GM19240 (cell line): ENCODE data around the gene TAF9B.
"Not testable (repeated sequence)": the region's sequence is repeated elsewhere in the genome, so short reads cannot be mapped to it uniquely, and the experiment has no call there.

Experiments
- DNase-seq: peaks from one replicate; pipeline ENCODE4 v3.0.0; 2011; ENCODE audit warnings: low spot score; ENCODE audit not compliant: insufficient read length

The TAF9B gene, protein sequence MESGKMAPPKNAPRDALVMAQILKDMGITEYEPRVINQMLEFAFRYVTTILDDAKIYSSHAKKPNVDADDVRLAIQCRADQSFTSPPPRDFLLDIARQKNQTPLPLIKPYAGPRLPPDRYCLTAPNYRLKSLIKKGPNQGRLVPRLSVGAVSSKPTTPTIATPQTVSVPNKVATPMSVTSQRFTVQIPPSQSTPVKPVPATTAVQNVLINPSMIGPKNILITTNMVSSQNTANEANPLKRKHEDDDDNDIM

DNA sequence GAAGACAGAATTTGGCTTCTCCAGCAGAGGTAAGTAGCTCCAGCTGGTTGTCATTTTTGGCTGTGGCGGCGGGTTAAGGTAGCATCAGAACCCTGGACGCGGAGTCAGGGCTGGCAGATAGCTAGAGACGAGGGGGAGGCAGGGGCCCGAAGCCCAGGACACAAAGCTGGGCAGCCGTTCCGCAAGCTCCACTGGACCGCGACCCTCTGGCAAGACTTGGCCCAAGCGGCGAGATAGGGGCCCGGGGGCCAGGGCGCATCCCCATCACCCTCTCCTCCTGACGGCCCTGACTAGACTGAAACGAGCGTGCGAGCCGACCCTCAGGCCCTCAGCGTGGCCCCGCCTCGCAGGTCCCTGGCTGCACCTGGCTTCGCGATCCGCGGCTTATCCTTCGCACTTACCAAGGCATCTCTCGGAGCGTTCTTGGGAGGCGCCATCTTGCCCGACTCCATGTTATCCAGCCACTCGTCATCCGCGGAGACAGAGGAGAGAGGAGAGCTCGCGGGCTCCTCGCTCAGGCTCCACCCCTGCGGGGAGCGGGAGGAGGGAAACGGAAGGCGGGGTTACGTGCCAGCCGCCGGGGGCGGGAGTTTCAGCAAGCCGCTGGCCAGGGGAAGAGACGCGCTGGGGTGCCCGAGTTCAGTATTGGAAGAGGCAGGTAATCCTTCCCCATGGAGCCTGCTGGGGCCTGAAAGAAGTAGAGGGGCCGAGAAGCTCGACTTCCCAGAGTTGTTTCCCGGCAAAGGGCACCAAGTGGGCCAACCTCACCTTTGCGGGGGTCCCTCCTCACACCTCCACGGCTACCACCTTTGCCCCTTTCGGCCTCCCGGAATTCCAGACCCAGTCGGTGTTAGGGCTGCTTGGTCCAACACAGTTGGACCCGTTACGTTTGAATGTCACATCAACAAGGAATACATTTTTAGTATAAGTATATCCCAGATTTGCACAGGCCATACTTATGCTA lies at the start of gene TAF9B:
TSS of gene TAF9B (minus strand) at position 491 of the 964 bp plus-strand sequence. CDS start at position 452, 39 bp downstream.
- DNase-seq = peak; percentile 53

DNA sequence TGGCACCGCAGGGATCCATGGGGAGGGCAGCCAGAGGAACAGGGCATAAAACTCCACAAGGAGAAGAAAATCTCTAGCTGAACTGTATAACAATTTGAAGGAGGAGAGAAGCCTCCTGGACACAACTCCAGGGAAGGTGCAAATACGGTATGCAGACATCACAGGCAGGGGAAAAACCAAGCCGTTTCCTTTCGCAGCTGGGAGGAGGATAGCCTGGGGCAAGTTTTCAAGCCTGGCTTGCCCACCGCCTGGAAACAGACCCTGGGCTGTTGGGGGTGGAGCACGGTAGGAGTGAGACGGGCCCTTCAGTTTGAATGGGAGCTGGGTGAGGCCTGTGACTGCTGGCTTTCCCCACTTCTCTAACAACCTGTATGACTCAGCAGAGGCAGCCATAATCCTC lies 43.4 kb upstream of the TAF9B start:
- no peak for DNase-seq

DNA sequence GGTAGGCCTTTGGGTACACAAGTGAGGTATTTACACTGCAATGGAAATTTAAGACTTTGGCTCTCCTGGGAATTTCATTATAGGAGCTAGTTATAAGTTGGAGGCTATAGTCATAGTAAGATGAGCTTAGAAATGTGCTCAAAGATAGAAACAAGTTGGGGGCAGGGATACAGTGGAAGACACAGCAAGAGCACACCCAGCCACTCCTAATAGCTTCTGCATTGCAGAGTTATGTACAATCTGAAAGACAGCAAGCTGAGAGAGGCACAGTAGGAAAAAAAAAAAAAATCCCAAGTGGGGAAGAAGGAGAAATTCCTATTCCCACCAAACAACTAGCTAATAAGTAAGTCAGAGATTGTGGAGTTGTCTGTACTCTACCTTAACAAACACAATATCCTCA lies 41.9 kb upstream of the TAF9B start:
- DNase-seq = no peak

DNA sequence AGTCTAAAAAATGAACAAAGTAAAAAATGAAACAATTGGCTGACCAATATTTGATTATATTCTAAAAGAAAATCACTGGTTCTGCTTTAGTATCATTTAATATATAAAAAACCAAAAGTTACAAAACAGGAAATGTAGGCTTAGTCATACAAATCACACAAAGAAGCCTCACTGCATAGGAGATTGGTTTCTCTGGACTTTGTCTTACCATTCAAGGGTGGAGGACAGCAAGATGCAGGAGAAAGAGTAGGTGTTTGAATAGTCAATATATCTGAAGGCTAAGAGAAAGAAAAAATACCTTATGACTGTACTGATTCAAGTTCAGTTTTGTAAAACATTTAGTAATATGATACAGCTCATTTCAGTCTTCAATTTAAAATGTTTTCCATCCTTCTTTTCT lies 28.6 kb upstream of the TAF9B start:
- no peak for DNase-seq

DNA sequence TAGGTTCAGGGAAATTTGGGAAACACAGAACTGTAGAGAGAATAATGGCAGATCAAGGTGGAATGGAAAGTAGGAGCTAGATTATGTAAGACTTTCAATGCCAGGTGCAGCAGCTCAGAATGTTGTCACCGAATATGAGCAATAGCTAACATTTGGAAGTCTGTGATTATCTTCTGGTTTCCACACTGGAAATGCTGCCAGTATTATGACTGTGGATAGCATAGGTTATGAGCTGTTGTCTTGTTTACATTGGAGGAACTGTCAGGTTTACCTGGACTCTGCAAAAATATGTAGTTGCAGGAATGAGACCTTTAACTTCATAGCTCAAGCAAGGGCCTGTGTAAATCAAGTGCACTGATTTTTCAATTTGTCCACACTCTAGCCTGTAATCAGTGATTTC lies 26.0 kb upstream of the TAF9B start:
- DNase-seq = no peak

DNA sequence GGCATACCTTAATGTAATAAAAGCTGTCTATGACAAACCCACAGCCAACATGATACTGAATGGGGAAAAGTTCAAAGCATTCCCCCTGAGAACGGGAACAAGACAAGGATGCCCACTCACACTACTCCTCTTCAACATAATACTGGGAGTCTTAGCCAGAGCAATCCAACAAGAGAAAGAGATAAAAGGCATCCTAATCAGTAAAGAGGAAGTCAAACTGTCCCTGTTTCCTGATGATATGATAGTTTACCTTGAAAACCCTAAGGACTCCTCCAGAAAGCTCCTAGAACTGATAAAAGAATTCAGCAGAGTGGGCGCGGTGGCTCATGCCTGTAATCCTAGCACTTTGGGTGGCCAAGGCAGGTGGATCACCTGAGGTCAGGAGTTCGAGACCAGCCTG lies 23.7 kb upstream of the TAF9B start:
- not testable (repeated sequence) for DNase-seq

DNA sequence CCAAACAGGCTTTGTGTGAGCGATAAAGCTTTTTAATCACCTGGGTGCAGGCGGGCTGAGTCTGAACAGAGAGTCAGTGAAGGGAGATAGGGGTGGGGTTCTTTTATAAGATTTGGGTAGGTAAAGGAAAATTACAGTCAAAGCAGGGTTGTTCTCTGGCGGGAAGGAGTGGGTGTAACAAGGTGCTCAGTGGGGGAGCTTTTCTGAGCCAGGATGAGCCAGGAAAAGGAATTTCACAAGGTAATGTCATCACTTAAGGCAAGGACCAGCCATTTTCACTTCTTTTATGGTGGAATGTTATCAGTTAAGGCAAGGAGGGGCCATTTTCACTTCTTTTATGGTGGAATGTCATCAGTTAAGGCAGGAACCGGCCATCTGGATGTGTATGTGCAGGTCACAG lies 21.3 kb upstream of the TAF9B start:
- not testable (repeated sequence) for DNase-seq

DNA sequence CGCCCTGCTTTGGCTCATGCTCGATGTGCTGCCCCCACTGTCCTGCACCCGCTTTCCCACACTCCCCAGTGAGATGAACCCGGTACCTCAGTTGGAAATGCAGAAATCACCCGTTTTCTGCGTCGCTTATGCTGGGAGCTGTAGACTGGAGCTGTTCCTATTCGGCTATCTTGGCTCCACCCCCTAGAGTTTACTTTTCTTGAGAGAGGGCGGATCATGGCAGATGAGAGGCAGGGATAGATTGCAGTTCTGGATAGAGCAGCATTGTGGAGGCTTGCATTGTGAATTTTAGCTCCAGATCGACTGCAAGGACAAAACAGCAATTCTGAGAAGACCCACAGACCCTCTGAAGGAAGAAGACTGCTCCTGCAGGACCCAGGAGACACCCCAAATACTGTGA lies 18.4 kb upstream of the TAF9B start:
- DNase-seq = not testable (repeated sequence)

DNA sequence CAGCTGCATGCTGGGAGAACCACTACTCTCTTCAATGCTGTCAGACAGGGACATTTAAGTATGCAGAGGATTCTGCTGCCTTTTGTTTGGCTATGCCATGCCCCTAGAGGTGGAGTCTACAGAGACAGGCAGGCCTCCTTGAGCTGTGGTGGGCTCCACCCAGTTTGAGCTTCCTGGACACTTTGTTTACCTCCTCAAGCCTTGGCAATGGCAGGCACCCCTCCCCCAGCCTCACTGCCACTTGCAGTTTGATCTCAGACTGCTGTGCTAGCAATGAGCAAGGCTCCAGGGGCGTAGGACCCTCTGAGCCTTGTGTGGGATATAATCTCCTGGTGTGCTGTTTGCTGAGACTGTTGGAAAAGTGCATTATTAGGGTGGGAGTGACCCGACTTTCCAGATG lies 17.9 kb upstream of the TAF9B start:
- DNase-seq = not testable (repeated sequence)

DNA sequence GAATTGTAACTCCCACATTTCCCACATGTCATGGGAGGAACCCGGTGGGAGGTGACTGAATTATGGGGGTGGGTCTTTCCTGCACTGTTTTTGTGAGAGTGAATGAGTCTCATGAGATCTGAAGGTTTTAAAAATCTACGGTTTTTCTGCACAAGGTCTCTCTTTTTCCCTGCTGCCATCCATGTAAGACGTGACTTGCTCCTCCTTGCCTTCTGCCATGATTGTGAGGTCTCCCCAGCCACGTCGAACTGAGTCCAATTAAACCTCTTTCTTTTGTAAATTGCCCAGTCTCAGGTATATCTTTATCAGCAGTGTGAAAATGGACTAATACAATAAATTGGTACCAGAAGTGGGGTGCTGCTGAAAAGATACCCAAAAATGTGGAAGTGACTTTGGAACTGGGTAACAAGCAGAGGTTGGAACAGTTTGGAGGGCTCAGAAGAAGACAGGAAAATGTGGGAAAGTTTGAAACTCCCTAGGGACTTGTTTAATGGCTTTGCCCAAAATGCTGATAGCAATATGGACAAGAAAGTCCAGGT lies 7.6 kb upstream of the TAF9B start:
- not testable (repeated sequence) for DNase-seq

DNA sequence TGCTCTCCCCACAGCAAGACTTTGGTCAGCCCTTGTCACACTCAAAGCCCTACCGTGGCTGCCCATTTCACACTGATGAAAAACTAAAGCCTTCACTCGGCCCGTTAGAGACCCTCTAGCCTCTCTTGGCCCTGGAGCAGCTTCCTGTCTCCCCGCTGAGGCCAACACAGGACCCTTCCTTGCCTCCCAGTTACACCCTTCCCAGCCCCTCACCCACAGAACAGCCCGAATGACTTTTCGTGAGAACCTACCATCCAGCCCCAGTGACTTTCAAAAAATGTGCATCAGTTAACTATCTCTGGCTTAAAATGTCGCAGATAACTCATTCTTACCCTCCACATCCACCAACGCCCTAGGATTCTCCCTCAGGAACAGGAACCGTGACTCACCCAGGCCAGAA lies 756 bp upstream of the TAF9B start:
- DNase-seq = no peak

DNA sequence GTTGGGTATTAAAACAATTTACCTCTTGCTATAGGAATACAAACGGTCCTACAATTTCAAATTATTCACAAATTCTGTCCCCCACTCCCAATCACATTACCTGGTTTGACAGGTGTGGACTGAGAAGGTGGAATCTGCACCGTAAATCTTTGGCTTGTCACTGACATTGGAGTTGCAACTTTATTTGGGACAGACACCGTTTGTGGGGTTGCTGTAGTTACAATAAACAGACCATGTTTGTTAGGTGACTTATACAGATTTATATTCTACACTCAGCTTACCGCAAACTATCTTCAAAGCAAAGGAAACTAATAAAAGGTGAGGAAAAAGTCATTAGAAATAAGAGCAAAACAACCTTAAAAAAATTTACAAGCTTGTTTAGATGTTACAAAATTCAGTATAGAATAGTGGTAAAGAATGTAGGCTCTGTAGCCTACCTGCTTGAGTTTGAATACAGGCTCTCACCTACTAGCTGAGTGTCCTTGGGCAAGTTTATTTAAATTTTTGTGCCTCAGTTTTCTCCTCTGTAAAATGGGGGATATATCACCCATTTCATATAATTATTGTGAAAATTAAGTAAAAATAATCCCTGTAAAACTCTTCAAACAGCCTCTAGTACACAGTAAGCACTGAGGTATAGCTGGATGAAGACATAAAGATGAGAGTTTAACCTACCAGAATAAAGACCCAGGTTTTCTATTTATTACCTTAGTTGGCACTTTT lies 6.1 kb downstream of the TAF9B start:
- DNase-seq = no peak

DNA sequence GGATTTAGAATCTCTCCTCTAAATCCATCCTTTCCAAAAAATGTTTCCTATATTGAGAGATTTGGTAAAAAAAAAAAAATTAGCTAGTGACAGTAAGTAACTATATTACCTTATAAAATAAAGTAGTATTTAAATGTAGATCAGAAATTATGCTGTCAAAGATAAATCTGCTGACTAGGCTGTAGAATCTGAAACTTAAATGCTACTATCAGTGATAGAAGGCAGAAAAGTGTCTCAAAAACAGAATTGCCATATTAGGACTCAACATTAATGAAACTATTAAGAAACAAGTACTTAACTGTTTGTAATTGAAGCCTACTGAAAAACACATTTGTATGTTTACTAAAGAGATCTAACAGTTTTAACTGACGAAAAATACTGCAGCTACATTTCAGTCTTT lies 8.3 kb downstream of the TAF9B start:
- no peak for DNase-seq

DNA sequence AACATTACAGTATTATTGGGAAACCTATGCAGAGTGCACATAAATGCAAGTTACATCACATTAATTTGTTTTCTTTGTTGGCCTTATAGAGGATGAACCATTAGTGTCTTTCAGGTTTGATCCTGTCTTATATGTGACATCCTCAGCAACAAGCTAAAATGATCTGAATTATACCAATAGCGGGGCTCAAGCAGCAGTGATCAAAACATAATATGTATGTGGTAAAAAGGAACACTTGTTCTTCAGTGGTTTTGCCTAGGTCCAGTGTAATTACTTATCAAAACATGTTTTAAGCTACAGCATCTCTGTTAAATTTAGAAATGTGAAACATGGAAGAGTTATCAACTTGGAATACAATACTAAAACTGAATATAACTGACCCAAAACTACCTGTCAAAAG lies 9.1 kb downstream of the TAF9B start:
- no peak for DNase-seq

DNA sequence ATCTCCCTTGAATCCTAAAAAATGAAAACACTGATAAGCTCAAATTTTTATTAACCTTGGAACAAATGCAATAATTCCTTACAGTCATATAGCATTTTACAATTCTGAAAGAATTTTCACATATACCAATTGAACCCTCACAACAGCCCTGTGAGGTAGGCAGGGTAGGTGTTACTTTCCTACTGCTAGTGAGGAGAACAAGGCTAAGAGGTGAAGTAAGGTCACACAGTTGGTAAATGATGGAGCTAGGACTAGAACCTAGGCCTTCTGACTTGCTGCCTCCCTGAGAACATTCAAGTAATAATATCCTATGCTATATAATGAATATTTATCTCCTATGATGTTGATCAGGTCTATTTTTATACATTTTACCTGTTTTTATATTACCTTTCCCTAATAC lies 9.7 kb downstream of the TAF9B start:
- DNase-seq = no peak

DNA sequence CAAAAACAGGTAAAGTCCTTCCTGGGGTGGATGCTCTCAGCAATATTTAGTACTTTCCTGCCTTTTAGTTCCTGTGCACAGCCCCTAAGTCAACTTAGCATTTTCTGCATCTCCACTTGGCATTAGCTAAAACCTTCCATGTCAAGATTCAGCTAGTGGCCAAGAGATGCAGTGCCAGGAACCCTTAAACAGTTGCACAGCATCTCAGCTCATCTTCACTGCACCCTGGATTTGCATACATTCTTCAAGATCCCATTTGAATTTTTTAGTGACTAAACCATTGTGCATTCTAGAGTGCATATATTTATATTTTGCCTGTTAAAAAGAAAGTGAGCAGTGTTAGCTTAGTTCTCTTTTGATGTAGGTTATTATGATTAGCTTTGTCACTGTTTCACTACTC lies 13.7 kb downstream of the TAF9B start:
- DNase-seq = not testable (repeated sequence)

DNA sequence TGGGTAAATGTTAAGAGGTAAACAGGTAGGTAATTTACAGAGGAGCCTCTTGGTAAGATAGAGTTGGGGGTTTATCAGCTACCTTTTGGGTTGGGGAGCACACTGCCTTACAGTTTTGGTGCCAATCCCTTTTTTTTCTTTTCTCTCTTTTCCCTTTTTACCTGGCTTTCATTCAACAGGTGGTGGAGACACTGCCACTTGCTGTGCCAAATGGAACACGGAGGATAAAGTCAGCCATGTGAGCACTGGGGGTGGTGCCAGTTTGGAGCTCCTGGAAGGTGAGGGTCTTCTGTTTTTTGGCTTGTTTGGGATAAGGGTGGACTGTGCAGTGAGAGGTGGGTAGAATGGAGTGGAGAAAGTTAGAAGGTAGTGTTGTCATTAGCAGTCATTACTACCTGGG lies 14.3 kb downstream of the TAF9B start:
- no peak for DNase-seq

DNA sequence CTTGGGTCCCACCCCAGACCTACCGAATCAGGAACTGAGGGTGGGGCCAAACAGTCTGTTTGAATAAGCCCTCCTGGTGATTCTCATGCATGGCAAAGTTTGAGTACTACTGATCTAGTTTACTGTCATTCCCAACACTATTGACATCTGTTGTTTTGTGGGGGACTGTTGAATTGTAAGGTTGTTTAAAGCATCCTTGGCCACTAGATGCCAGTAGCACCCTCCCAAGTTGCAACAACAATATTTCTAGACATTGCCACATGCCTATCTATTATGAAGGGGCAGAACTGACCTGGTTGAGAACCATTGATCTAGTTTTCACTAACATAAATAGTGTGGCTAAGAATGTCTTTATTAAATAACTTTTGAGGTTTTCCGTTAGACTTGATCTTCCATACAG lies 15.1 kb downstream of the TAF9B start:
- no peak for DNase-seq

DNA sequence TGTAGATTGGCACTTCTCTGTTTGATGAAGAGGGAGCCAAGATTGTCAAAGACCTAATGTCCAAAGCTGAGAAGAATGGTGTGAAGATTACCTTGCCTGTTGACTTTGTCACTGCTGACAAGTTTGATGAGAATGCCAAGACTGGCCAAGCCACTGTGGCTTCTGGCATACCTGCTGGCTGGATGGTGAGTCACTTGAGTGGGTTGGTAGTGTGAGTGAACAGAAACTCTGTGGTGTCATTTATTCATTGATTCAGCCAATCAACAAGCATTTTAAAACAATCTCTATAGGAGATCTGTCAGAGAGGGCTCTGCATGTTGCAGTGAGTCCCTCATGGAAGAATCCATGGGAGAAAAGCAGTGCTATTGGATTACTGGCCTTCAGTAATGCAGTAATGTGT lies 16.3 kb downstream of the TAF9B start:
- no peak for DNase-seq

DNA sequence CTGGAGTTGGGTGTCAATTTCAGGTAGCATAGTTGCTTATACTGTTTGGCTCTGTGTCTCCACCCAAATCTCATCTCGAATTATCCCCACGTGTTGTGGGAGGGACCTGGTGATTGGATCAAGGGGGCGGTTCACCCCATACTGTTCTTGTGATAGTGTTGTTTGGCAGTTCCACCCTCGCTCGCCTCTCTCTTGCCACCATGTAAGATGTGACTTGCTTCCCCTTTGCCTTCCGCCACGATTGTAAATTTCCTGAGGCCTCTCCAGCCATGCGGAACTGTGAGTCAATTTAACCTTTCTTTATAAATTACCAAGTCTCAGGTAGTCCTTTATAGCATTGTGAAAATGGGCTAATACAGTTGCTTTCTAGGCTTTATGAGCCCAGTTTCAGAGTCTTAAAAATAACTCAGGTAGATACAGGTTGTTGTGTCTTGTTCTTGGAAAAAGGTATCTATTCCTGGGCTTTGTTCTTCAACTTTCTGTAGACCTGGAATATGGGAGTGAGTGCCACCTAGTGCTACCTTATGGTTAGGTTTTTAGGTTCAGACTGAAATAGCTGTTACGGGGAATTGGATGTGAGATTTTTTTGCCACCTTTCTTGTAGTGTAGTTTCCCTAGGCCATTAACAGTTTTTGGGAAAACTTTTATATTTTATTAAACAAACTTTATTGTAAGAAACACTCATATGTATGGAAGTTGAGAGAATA lies 19.8 kb downstream of the TAF9B start:
- no peak for DNase-seq

DNA sequence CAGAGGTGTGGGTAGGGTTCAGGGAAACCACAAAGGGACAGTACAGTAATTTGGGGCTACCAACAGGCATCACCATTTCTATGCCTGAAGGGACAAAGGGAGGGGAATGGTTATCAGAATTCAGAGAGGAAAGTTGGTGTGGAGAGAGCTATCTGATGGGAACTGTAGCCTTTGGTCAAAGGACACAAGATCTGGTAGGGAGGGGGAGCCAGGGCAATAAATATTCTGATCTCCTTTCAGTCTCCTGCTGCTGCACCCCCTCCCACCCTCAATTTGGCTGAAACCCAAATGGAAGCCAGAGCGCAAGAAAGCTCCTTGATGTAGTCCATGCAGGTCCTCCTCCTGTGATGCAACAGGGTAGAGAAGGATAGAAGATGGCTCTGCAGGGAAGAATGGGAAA lies 20.8 kb downstream of the TAF9B start:
- no peak for DNase-seq
